Type B pancreatic cell (in vitro differentiated cells): Measurements from ENCODE around the gene AGL. TPM values are rescaled to one million over a fixed set of nuclear protein-coding genes. Genes with fewer than 3 reads are reported as not detected.
A peak's percentile ranks its signal among the peaks of the same experiment; 100 is the strongest.
"Not testable (repeated sequence)": the region's sequence is repeated elsewhere in the genome, so short reads cannot be mapped to it uniquely, and the experiment has no call there.

Experiments used
- DNase-seq: peaks from one replicate; pipeline ENCODE4 v3.0.0; 2021; ENCODE audit warnings: mixed read lengths; ENCODE audit not compliant: unreplicated experiment; ENCODE audit errors: extremely low spot score
- H3K27ac Mint-ChIP-seq: 2 replicates; pipeline ENCODE4 v1.8.0; 2021; ENCODE audit warnings: mild to moderate bottlenecking, mixed read lengths
- H3K27me3 Mint-ChIP-seq: 2 replicates; pipeline ENCODE4 v1.8.0; 2021; ENCODE audit warnings: mixed read lengths
- H3K36me3 Mint-ChIP-seq: 2 replicates; pipeline ENCODE4 v1.8.0; 2021; ENCODE audit warnings: mixed read lengths
- H3K4me1 Mint-ChIP-seq: one replicate; pipeline ENCODE4 v1.8.0; 2021; ENCODE audit warnings: mixed read lengths; ENCODE audit not compliant: unreplicated experiment
- H3K4me3 Mint-ChIP-seq: 2 replicates; pipeline ENCODE4 v1.8.0; 2021; ENCODE audit warnings: mild to moderate bottlenecking, mixed read lengths
- H3K9me3 Mint-ChIP-seq: 2 replicates; pipeline ENCODE4 v1.8.0; 2021; ENCODE audit warnings: mixed read lengths
- CTCF ChIP-seq: fragments of 200-600 bp; sonication (generic); conservative IDR thresholded peaks from 2 replicates; pipeline ENCODE4 v1.5.0; 2021; ENCODE audit warnings: antibody characterized with exemption, mild to moderate bottlenecking
- total RNA-seq: library from RNA; stranded (reverse); gene quantifications from 2 replicates; pipeline ENCODE4 v1.2.1, GENCODE V29; 2021; ENCODE audit warnings: low replicate concordance

AGL gene
- total RNA-seq, 1 donor from 2014 or later: 17.8 TPM

DNA sequence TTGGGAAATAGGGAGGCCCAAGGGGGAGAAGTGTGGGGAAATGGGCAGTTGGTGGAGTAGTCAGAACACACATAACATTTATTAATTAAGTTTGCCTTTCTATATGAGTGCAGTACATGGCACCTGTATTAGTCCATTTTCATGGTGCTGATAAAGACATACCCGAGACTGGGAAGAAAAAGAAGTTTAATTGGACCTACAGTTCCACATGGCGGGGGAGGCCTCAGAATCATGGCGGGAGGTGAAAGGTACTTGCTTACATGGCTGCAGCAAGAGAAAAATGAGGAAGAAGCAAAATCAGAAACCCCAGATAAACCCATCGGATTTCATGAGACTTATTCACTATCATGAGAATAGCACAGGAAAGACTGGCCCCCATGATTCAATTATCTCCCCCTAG, 118.1 kb downstream of the AGL start:
- H3K36me3 Mint-ChIP-seq: no peaks in the 10 kb centered on the region
- TF ChIP-seq CTCF: no peak
- H3K27ac Mint-ChIP-seq: peak overlapping the region; percentile 99
- no peak for DNase-seq
- H3K4me1 Mint-ChIP-seq: peaks cover 9% of the 10 kb centered on the region
- H3K4me3 Mint-ChIP-seq: peak overlapping the region; percentile 72
- no peaks in the 10 kb centered on the region for H3K9me3 Mint-ChIP-seq
- no peaks in the 10 kb centered on the region for H3K27me3 Mint-ChIP-seq

DNA sequence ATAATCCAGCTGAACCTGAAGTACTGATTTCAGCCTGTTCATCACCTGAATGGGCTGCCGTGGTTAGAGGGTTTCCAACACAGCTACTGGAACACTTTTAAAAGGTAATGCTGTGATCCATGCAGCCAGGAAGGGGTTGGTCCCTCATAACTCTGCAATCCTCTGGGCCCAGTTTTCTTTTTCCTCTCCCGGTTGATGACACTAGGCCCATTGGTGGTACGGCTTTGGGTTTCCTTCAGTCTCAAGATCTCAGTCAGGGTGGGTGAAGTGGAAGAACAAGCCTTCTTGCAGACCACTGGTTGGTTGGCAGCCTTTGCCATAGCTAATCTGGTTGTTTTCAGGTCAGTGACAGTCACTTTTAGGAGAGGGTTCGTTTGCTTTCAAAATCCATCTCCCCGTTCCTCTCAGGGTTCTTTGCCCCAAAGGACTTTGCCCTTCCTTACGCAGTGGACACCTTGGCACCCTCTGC, 119.1 kb downstream of the AGL start:
- Mint-ChIP-seq H3K4me3 (peak overlapping the region; percentile 98), H3K27ac (peak overlapping the region; percentile 99), H3K4me1 (peaks cover 9% of the 10 kb centered on the region), H3K27me3 (no peaks in the 10 kb centered on the region), H3K9me3 (no peaks in the 10 kb centered on the region), H3K36me3 (no peaks in the 10 kb centered on the region)
- no peak for TF ChIP-seq CTCF
- no peak for DNase-seq

DNA sequence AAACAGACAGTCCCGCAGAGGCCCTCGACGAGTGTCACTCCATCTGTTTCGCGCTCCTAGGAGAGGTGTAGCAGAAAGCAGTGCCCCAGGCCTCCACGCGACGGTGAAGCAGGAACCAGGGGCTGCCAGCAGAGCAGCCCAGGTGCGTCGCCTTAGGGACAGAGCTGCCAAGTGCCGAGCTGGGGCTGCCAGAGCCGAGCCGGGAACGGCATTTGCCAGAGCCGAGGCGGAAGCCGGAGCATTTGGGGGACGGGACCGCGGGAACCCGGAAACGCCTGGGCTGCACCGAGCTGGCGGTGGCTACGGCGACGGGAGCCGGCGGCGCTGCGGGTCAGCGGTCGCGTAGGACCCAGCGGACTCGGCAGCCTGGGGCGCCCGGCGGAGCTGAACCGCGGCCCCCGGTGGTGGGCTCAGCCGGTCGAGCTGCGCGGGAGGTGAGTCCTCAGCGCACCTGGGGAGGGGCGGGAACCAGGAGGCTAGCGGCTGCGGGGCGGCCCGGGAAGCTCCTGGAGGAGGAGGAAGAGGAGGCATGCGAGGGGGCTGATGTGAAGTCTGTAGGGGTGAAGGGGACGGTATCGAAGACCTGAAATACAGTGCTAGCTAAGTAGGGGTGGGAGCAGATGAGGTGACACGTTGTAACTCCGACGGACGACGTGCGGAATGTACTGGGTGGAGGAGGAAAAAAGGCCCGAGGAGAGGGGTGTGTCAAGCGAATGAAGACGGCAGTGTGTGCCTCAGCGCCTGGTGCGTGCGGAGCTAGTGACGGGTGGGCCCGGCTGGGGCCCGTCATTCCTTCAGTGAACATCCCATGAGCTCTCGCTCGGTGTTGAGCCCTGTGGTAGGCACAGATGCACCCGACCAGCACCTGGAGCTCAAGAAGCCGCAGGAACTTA, 119.8 kb downstream of the AGL start, which contains the start of gene SLC35A3:
SLC35A3 (plus strand) TSS at position 268 of the 893 bp plus-strand sequence. CDS start 23,559 bp downstream, outside the sequence.
- no peaks in the 10 kb centered on the region for H3K27me3 Mint-ChIP-seq

GRCh38 chr1:99970713-99971255, 120.6 kb downstream of the AGL start:
- no peak for TF ChIP-seq CTCF
- no peak for DNase-seq
- no peaks in the 10 kb centered on the region for H3K27me3 Mint-ChIP-seq
- H3K36me3 Mint-ChIP-seq: peaks cover 6% of the 10 kb centered on the region
- peaks cover 9% of the 10 kb centered on the region for H3K4me1 Mint-ChIP-seq
- no peaks in the 10 kb centered on the region for H3K9me3 Mint-ChIP-seq
- H3K27ac Mint-ChIP-seq: peak overlapping the region; percentile 99
- H3K4me3 Mint-ChIP-seq: peak overlapping the region; percentile 98

More for the DNA sequence above, 119.8 kb downstream of the AGL start, which contains the start of gene SLC35A3:
- Mint-ChIP-seq H3K4me1 (peaks cover 9% of the 10 kb centered on the region), H3K4me3 (peak within 1 kb of the TSS; percentile 98), H3K9me3 (no peaks in the 10 kb centered on the region), H3K27ac (peak within 1 kb of the TSS; percentile 99), H3K36me3 (no peaks in the 10 kb centered on the region)
- TF ChIP-seq CTCF: no peak
- peak; percentile 82 for DNase-seq

- DNase-seq, H3K9me3 Mint-ChIP-seq, H3K4me1 Mint-ChIP-seq, H3K27me3 Mint-ChIP-seq: not testable (repeated sequence)
- peak overlapping the region; percentile 97 for H3K27ac Mint-ChIP-seq
- H3K36me3 Mint-ChIP-seq: peaks cover 12% of the 10 kb centered on the region
- H3K4me3 Mint-ChIP-seq: peak overlapping the region; percentile 83
Observed at GRCh38 chr1:99972066-99972465, 121.9 kb downstream of the AGL start.

Other genes starting within 250 kb of the AGL start
- 0.33 and 2.0 TPM in 2 replicates for gene PALMD, start 204.2 kb upstream of the AGL start, total RNA-seq
- gene FRRS1, start 83.7 kb upstream of the AGL start, total RNA-seq: 6.4 and 10.8 TPM in 2 replicates
- gene SLC35A3, start 119.6 kb downstream of the AGL start, total RNA-seq: 26.7 and 45.0 TPM in 2 replicates